C4-2B (cell line): ENCODE results near the gene ARHGAP21.

Source experiments
- ZFX ChIP-seq: fragments of 450-650 bp; IDR thresholded peaks from 2 replicates; pipeline ENCODE4 v1.6.1; 2017
- TF ChIP-seq, protein P1 (sequence below): fragments of 450-650 bp; conservative IDR thresholded peaks from 2 replicates; pipeline ENCODE4 v1.5.1; 2017; ENCODE audit warnings: mild to moderate bottlenecking

DNA sequence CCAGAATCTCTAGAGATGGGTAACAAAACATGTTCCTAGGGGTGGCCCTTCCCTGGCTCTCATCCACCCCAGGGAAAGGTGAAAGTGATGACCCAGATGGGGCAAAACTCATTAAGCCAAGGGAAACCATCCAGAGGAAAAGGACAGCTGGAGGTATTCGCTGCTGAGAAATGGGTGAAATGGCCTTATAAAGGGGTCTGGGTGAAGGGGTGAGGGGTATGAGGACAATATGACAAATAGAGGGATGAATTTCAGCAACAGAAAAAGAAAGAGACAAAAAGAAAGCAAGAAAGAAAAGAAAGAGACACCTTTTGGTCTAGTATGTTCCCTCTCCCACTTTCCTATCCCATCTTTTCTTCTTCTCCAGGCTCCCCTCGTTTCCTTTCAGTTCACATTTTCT, 26.6 kb downstream of the ARHGAP21 start:
- TF ChIP-seq, protein P1, sequence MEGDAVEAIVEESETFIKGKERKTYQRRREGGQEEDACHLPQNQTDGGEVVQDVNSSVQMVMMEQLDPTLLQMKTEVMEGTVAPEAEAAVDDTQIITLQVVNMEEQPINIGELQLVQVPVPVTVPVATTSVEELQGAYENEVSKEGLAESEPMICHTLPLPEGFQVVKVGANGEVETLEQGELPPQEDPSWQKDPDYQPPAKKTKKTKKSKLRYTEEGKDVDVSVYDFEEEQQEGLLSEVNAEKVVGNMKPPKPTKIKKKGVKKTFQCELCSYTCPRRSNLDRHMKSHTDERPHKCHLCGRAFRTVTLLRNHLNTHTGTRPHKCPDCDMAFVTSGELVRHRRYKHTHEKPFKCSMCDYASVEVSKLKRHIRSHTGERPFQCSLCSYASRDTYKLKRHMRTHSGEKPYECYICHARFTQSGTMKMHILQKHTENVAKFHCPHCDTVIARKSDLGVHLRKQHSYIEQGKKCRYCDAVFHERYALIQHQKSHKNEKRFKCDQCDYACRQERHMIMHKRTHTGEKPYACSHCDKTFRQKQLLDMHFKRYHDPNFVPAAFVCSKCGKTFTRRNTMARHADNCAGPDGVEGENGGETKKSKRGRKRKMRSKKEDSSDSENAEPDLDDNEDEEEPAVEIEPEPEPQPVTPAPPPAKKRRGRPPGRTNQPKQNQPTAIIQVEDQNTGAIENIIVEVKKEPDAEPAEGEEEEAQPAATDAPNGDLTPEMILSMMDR, result no peak
- TF ChIP-seq ZFX, result no peak
